Measurements from ENCODE around the gene ALDH3B2.

The ALDH3B2 gene

DNA sequence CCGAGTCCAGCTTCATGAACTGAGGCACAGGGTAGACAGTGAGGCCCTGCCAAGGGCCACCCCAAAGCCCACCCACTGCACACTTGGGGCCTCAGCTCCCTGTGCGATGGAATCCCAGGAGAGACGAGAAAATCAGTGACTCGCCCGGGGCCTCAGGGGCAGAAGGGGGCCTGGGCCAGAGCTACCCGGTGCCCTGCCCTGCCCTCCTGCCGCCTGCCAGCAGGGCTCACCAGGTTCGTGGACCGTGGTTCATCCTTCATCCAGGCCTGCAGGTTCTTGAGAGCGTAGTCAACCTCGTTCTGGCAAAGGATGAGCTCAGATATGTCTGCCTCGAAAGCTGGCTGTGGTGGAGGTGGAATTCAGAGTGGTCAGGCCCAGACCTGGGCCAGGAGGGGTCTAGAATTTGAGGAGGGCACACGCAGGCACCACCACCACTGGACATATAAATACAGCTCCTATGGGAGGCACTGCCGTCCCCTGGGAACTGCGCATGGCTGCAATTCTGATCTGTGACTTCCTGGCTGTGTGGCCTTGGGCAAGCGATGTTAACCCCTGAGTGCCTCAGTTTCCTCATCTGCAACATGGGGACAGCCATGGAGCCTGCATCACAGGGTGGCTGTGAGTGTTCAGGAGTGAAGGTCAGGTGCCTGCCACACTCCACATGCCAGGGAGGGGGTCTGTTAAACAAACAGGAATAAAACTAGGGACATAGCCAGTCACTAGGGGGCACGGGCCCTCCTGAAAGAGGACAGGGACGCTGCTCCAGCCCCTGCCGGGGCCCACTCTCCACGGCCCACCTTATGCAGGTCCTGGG lies 7.5 kb downstream of the ALDH3B2 start:
- no peak overlapping the region for H3K27ac ChIP-seq
- no peak for TF ChIP-seq ZFX (IDR thresholded peaks at IDR 0.05; ENCODE audit: borderline replicate concordance)
- TF ChIP-seq, protein P1, sequence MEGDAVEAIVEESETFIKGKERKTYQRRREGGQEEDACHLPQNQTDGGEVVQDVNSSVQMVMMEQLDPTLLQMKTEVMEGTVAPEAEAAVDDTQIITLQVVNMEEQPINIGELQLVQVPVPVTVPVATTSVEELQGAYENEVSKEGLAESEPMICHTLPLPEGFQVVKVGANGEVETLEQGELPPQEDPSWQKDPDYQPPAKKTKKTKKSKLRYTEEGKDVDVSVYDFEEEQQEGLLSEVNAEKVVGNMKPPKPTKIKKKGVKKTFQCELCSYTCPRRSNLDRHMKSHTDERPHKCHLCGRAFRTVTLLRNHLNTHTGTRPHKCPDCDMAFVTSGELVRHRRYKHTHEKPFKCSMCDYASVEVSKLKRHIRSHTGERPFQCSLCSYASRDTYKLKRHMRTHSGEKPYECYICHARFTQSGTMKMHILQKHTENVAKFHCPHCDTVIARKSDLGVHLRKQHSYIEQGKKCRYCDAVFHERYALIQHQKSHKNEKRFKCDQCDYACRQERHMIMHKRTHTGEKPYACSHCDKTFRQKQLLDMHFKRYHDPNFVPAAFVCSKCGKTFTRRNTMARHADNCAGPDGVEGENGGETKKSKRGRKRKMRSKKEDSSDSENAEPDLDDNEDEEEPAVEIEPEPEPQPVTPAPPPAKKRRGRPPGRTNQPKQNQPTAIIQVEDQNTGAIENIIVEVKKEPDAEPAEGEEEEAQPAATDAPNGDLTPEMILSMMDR (IDR thresholded peaks at IDR 0.05) = no peak

DNA sequence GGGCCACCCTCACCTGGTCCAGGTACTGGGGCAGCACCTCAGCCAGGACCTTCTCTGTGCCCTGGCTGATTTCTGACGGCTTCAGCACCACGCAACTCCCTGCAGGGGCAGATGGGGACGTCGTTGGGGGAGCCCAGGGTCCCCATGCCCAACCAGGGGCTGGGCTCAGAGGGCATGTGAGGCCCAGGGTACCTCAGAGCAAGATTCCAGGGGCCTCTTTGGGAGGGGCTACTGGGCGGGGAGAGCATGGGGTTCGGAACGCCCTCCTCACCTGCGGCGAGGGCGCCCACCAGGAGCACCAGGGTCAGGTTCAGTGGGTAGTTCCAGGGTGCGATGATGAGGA lies 8.1 kb downstream of the ALDH3B2 start:
- TF ChIP-seq, protein P1 (IDR thresholded peaks at IDR 0.05) = no peak
- no peak for TF ChIP-seq ZFX (IDR thresholded peaks at IDR 0.05; ENCODE audit: borderline replicate concordance)
- no peak overlapping the region for H3K27ac ChIP-seq

DNA sequence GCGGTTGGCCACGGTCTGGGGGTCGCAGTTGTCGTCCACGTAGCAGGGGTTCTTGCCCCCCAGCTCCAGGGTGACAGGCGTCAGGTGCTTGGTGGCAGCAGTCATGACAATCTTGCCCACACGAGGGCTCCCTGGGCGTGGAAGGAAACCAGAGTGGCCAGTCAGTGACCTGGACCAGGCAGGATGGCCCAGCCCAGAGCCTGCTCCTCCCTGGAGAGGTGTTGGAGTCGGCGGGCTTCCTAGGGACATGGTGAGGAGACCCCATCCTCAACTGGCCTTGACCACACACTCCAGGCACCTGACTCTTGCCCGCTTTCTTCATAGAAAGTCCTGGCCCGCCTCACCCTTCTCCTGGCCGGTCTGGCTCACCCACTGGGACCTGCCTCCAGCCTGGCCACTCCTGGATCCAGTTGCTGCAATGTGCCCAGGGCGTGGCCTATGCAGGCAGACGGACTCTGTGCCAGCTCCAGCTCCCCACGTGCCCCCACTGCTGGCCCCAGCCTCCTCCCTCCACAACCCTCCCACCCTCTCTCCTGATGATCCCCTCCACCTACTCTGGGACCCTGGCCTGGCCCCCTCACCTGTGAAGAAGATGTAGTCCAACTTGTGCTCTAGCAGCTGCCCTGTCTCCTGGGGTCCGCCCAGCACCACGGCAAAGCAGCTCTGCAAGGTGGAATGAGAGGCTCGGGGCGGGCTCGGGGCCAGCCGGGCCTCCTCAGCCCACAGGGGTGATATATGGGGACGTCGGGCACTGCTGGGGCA lies 8.7 kb downstream of the ALDH3B2 start:
- no peak overlapping the region for H3K27ac ChIP-seq
- TF ChIP-seq, protein P1 (IDR thresholded peaks at IDR 0.05) = peak; percentile 59
- TF ChIP-seq ZFX (IDR thresholded peaks at IDR 0.05; ENCODE audit: borderline replicate concordance) = no peak

DNA sequence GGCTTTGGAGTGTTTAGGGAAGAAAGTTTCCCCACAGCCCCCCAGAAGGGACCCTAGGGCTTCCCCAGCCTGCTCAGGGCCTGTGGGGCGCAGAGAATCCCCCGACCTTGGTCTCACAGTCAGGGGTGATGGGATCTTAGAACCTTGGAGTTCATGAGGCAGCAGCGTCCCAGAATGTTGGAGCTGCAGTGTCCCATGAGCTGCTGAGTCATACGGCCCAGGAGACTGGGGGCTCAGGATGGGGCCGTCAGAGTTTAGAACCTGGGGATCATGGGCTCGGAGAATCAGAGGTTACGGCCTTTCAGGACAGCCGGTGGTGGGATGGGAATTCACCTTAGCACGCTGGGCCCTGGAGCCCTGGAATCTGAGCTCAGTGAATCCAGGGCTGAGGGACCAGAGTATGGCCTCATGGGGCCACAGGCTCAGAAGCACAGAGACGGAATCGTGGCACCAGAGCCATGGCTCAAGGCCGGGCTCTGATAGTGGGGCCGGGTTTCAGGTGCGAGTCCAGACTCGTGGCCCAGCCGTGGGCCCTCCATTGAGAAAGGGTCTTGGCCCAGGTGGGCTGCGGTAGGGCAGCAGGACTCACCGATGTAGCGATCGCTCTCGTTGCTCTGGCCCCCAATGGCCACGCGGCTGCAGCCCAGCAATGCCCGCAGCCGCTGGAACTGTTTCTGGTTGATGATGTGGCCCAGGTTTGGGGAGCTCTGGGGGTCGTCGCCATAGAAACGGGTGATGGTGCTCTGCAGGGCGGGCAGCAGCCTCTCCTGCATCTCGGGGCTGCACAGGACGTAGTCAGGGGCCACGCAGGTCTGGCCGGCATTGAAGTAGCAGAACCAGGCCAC lies 9.5 kb downstream of the ALDH3B2 start:
- H3K27ac ChIP-seq = no peak overlapping the region
- no peak for TF ChIP-seq ZFX (IDR thresholded peaks at IDR 0.05; ENCODE audit: borderline replicate concordance)
- TF ChIP-seq, protein P1 (IDR thresholded peaks at IDR 0.05) = no peak

DNA sequence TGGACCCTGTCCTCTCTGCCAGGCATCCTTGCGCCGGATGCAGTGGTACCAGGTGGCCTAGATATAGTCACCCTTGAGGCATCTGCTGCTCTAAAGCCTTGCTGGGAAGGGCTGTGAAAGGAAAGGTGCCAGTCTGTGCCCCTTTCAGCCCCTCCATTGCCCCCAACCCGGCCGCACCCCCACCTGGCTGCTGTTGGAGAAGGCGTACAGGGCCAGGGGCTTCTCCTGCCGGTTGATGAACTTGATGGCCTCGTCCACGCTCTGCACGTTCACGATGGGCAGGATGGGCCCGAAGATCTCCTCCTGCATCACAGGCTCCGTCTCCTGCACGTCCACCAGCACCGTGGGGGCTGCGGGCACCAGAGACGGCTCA lies 10.2 kb downstream of the ALDH3B2 start:
- H3K27ac ChIP-seq = no peak overlapping the region
- no peak for TF ChIP-seq ZFX (IDR thresholded peaks at IDR 0.05; ENCODE audit: borderline replicate concordance)
- TF ChIP-seq, protein P1 (IDR thresholded peaks at IDR 0.05) = no peak

DNA sequence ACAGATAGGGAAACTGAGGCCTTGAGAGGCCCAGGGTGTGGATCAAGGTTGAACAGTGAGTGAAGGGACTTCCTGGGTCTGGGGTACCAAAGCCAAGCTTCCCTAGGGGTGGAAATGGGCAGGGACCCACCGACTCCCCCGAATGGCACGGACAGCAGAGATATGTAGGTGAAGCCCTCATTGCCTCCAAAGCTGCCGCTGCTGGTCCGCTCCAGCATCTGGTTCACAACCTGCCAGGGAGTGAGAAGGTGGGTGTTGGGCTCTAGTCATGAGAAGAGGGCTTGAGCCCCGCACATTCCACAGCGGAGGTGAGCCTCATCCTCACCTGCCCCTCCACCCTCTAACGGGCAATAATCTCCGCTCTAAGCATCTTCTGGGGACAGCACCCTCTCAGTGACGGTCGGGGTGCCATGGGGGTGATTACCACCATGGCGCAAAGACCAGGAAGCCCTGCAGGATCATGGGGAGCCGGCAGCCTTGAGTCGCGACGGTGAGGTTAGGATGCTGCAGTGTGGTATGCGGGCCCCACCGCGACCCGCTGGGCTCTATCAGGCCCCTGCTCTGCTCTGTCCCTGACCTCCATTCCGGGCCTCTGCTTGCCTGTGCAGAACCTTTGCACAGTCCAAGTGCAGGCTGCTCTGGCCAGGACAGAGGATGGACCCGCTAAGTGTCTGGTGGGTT lies 10.8 kb downstream of the ALDH3B2 start:
- H3K27ac ChIP-seq = no peak overlapping the region
- no peak for TF ChIP-seq ZFX (IDR thresholded peaks at IDR 0.05; ENCODE audit: borderline replicate concordance)
- TF ChIP-seq, protein P1 (IDR thresholded peaks at IDR 0.05) = no peak
